IPS-NIHi11 (cell line): Measurements from ENCODE around the gene UNC5CL.
A peak's percentile ranks its signal among the peaks of the same experiment; 100 is the strongest.

Source experiments
- DNase-seq: peaks from one replicate; pipeline ENCODE4 v3.0.0; 2012; ENCODE audit warnings: mixed read lengths, low spot score

UNC5CL gene, protein sequence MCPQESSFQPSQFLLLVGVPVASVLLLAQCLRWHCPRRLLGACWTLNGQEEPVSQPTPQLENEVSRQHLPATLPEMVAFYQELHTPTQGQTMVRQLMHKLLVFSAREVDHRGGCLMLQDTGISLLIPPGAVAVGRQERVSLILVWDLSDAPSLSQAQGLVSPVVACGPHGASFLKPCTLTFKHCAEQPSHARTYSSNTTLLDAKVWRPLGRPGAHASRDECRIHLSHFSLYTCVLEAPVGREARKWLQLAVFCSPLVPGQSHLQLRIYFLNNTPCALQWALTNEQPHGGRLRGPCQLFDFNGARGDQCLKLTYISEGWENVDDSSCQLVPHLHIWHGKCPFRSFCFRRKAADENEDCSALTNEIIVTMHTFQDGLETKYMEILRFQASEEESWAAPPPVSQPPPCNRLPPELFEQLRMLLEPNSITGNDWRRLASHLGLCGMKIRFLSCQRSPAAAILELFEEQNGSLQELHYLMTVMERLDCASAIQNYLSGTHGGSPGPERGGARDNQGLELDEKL

DNA sequence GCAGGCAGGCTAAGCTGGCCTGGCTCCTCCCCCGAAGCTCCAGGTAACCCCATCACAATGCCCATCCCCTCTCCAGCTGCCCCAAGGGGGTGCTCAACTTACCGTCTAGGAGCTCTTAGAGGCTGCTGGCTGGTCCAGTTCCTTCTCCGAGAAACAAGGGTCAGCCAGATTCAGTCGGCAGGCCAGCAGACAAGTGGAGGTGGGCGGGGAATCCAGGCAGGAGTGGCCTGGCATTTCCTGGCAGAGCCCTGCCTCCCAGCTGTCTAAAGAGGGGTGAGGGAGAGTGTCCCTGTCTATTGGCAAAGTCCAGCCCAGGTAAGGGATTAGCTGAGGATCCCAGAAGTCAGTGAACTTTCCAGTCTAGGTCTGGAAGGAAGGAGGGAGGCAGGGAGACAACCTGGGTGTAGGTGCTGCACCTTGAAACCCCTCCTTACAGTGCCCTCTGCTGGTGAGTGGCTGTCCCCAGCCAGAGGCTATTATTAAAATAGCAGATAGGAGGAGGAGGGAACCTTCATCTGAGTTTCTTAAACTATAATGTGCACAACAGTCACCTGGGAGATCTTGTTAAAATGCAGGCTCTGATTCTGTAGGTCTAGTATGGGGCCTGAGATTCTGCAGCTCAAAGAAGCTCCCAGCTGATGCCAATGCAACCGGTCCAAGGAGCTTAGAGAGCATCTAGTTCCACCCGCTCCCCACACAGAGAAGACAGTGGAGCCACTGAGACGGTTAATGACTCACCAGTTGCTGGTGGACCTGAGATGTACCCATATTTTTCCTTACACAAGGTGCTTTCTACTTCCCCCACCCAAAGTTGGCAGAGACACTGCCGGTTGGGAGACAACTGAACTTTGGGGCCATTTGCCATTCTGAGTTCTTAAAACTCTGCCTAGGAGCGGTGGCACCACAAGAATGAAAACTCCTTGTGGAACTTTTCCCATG, at the start of gene UNC5CL:
TSS of gene UNC5CL (minus strand) at position 162 of the 939 bp plus-strand sequence. CDS start 4,147 bp downstream, outside the sequence.
- peak; percentile 88 for DNase-seq

GRCh38 chr6:41088451-41088850, 49.4 kb upstream of the UNC5CL start:
- DNase-seq, result no peak

DNA sequence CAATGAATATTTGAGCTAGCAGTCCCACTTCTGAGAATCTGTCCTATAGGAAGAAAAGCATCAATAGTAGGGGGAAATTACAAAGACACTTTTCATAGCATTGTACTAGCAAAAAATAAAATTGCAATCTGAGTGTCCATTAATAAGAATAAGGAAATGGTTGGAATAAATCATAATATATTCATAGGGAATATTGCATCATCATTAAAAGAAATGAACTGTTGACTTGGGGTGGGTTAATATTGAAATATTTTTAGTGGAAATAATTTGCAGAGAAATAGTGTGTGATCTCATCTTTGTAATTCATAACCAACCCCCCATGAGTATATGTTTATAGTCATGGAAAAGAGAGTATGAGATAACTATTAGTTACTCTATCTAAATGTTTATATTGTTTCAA, 46.2 kb upstream of the UNC5CL start:
- DNase-seq, result no peak

DNA sequence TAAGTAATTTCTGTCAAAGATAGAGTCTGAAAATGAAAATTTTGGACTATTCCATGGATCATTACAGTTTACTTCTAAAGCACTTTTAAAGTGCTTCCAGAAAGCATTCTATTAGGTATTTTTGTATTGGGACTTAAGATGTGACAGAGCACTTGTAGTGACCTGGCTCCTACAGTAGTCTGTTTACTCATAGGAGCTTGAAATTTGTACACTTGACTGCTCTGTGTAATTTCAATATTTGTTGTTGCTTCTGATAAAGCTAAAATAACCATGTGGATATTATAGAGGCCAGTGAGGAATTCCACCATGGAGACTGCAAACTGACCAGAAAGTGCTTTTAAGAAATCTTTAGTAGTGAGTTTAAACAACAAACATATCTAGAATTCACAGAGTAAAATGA, 44.1 kb upstream of the UNC5CL start:
- no peak for DNase-seq

GRCh38 chr6:41080621-41081020, 41.6 kb upstream of the UNC5CL start:
- no peak for DNase-seq

DNA sequence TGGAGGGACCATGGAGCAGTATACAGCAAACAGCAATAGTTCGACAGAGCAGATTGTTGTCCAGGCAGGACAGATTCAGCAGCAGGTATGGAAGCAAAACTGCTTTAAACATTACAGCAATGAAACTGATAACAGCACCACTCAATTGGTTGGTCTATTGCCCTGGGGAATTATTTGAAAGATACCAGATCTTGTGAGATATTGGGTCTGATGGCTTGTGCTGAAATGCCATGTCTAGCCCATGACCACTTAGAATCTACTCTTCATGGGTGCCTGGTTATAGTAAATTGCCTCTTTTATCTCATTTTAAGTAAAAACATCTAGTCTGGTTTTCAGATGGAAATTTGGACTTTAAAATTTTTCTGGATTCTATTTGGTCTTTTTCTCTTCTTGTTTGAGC, 40.1 kb upstream of the UNC5CL start:
- DNase-seq, result no peak

DNA sequence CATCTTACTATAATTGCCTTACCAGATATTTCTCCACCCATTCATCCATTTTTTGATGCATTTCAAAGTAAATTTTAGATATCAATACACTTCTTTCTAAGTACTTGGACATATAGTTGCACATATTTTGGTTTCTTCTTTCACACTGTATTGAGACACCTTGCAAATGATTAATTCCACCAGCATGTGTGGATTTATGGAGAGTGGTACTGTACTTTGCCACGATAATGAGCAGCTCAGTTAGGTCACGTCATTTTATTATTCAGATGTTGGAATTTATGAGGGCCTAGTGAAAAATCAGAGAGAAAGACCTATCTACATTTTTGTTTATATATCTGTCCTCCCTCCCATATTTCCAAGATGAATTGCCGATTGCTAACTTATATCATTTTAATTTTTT, 39.1 kb upstream of the UNC5CL start:
- DNase-seq, result no peak

GRCh38 chr6:41077536-41077935, 38.5 kb upstream of the UNC5CL start:
- no peak for DNase-seq

- no peak for DNase-seq
Observed at GRCh38 chr6:41075651-41076626, 36.9 kb upstream of the UNC5CL start.

- no peak for DNase-seq
Observed at GRCh38 chr6:41074692-41075436, 35.8 kb upstream of the UNC5CL start.

DNA sequence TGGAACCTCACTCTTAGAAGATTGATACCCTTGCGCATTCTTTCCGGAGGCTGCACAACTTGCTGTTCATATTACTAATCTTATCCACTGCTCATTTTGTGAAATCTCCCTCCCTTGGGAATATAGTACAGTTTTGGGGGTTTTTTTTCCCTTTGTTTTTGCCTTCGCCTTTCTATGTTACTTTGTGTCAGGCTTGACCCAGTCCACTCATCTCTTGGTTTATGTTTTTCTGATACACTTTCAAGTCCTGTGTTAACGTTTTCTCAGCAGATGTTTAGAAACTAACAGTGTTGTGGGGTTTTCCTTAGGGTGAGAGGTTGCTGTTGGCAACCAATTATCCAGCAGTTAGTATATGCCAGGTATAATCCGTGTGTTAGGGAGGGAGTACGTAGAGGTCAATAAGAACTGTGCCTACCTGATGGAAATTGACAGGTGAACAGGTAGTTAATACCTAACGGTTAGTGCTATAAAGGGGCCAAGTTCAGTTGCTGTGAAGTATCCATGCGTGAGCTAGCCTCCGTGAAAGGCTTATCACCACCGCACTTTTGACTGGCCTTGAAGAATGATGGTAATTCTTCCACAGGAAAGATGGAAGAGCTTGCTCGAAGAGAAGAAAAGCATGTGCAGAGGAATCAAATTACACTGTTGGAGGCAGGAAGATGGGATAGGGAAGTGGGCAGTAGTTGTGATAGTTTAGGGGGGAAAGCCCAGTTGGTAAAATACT, 35.1 kb upstream of the UNC5CL start:
- no peak for DNase-seq

- peak; percentile 88 for DNase-seq
Observed at GRCh38 chr6:41073203-41073967, 34.4 kb upstream of the UNC5CL start.

GRCh38 chr6:41072836-41073202, 33.8 kb upstream of the UNC5CL start, which contains the start of gene NFYA:
NFYA (plus strand) TSS chr6:41072974; CDS start chr6:41079090, 6,116 bp downstream.
- DNase-seq, result peak; percentile 93

- DNase-seq, result peak; percentile 88
Observed at GRCh38 chr6:41071923-41072835, 33.2 kb upstream of the UNC5CL start, which contains the start of gene OARD1. OARD1 (minus strand) TSS chr6:41072356; CDS start chr6:41071634, 722 bp downstream.

DNA sequence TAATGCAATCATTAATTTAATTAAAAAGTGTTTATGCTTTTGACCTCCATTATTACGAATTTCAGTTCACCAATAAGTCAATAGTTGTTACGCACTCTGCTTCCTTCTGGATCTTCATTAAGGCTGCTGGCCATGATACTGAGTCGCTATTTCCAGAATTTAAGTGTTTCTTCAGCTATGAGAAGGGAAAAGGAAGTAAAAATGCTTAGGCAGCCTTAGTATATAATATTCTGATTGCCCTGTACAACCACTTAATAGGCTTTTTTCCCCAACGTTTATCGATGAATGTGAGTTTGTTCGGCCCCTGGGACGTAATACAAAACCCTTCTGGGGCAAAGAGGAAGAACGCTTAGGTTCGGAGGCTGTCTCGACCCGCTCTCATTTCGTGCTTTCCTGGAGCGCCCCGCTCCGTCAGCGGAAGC, 32.5 kb upstream of the UNC5CL start:
- peak; percentile 69 for DNase-seq

DNA sequence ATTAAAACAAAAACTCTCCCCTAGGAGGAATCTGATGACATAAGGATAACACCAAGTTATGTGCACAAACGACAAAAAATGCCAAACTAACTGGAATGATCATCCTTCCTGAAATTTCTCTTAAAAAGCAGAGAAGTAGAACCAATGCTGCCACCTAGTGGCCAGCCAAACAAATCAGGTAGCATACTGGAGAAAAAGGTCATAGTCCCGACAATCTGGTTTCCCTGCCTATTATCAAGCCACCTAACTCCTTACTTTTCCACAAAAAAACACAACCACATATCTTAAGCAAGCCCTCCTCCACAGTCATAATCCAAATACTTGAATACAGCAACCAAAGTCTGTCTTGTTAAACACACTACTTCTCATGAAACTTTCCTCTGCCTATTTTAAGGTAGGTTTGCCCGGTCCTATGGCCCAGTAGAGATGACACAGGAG, 27.9 kb upstream of the UNC5CL start:
- peak; percentile 57 for DNase-seq

- no peak for DNase-seq
Observed at GRCh38 chr6:41065550-41066026, 26.6 kb upstream of the UNC5CL start.

DNA sequence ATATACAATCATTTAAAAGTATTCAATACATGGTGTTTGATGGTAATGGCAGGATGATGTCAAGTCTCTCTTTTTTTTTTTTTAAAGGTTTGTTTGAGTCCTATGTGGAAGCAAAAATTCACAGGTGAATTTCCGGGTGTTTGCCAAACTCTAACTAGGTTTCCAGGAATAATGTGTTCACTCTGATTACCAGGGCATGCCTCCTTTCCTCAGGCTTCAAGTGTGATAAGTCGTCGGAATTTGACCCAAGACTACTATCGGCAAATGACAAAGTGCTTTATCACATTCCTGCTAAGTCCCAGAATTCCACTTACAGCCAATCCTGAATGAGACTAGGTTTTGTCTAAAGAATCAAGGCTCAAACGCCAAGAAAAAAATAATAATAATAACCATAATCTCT, 25.8 kb upstream of the UNC5CL start:
- no peak for DNase-seq
